ENCODE data around the gene SLK.

DNA sequence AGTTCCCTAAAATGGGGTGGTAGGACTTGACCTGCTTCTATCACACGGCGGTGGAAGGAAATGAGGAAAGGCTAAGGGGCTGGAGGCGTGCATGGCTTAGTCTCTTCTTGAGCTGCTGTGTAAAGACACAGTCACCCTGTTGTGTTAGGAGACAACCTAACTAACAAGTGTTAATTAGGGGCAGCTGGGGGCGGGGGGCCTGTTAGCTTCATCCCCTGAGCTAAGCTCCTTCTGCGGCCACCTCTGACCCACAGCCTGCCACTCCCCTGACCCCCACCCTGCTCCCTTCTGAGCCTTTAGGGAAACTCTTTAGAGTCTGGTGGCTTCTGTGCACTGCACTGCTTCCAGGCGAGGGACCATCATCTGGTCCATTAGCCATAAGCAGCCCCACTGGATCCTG lies 90.8 kb downstream of the SLK start:
- no peak for TF ChIP-seq POLR2A (IDR thresholded peaks at IDR 0.05; ENCODE audit: low read depth)
- TF ChIP-seq EP300 (IDR thresholded peaks at IDR 0.05) = no peak
- TF ChIP-seq, protein P1, sequence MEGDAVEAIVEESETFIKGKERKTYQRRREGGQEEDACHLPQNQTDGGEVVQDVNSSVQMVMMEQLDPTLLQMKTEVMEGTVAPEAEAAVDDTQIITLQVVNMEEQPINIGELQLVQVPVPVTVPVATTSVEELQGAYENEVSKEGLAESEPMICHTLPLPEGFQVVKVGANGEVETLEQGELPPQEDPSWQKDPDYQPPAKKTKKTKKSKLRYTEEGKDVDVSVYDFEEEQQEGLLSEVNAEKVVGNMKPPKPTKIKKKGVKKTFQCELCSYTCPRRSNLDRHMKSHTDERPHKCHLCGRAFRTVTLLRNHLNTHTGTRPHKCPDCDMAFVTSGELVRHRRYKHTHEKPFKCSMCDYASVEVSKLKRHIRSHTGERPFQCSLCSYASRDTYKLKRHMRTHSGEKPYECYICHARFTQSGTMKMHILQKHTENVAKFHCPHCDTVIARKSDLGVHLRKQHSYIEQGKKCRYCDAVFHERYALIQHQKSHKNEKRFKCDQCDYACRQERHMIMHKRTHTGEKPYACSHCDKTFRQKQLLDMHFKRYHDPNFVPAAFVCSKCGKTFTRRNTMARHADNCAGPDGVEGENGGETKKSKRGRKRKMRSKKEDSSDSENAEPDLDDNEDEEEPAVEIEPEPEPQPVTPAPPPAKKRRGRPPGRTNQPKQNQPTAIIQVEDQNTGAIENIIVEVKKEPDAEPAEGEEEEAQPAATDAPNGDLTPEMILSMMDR (IDR thresholded peaks at IDR 0.05) = no peak
- no peak for TF ChIP-seq POLR2AphosphoS5 (IDR thresholded peaks at IDR 0.05)
